ENCODE measurements around the gene LIN28B. TPM values are rescaled to one million over a fixed set of nuclear protein-coding genes. Genes with fewer than 3 reads are reported as not detected.

The LIN28B gene, protein sequence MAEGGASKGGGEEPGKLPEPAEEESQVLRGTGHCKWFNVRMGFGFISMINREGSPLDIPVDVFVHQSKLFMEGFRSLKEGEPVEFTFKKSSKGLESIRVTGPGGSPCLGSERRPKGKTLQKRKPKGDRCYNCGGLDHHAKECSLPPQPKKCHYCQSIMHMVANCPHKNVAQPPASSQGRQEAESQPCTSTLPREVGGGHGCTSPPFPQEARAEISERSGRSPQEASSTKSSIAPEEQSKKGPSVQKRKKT
- total RNA-seq = under 1 TPM in 1 of 2 donors, not detected in 1; under 0.01 TPM

DNA sequence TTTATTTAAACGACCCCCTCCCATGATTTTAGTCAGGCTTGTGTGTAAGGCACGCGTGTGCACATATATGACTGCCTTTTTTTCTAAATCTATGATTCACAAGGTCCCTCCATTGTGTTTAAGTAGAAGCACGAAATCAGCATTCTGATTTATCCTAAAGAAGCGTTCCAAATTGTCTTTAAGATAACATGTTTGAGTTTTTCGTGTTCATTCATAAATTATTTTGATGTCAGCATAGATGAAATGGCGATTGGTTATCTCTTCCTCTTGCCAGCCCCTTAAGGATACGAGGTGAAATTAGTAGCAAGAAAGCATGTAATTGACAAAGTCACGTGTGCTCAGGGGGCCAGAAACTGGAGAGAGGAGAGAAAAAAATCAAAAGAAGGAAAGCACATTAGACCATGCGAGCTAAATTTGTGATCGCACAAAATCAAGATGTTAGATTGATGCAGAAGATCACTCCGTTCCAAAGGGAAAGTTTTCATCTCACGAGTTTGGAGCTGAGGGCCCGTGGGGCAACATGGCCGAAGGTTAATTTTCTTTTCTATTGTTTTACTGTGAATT is at the start of gene LIN28B:
LIN28B (plus strand) TSS at position 377 of the 564 bp plus-strand sequence; CDS start at position 521, 144 bp downstream.

Small RNA genes lying within 50 kb of the gene (small RNA-seq; reads per million reads assigned to genes)
- gene RNU6-1106P = 0 reads per million in 2 donors

Other genes starting within 250 kb of the LIN28B start
- 10 to 100 TPM; 10.7 to 11.0 TPM for gene HACE1, start 97.2 kb upstream of the LIN28B start, total RNA-seq
- 10 to 100 TPM; 67.4 to 75.9 TPM for gene POPDC3, start 222.9 kb downstream of the LIN28B start, total RNA-seq

Data from melanocyte of skin (primary cell).